NCI-H1930 (cell line): ENCODE measurements around the gene GRIFIN.

ENCODE experiments used
- DNase-seq, 2 experiments: peaks; one replicate each; lab custom pipeline; 2025; lab: John Stamatoyannopoulos, UW

GRIFIN gene

GRCh38 chr7:2432910-2433712 lies 43.1 kb downstream of the GRIFIN start:
- DNase-seq: no peak

- DNase-seq: no peak
Observed at GRCh38 chr7:2431260-2431867, 44.8 kb downstream of the GRIFIN start.

- DNase-seq: no peak
Observed at GRCh38 chr7:2425749-2426148, 50.4 kb downstream of the GRIFIN start.
